ENCODE data around the gene LRRC8D. TPM values are rescaled to one million over a fixed set of nuclear protein-coding genes. Genes with fewer than 3 reads are reported as not detected.

The LRRC8D gene
- total RNA-seq, 1 donor from 2014 or later, result 33.9 TPM

DNA sequence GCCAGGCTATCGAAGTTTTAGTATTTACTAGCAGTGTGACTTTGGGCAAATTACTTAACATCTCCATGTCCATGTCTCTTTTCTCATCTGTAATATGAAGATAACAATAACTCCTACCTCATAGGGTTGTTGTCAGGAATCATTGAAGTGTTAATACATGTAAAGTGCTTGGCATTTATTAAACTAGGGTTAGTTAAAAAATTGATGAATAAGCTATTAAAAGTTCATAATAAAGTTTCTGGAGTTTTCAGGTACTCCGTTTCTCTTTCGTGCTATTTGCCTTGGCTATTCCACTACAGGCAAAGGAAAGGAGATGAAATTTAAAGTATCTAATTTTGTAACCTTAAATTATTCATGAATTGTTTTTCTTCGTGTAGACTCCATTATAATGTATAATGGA, 16.7 kb downstream of the LRRC8D start:
- Mint-ChIP-seq H3K27me3 (ENCODE audit: unreplicated experiment) (no peaks in the 10 kb centered on the region), H3K9me3 (ENCODE audit: unreplicated experiment) (no peaks in the 10 kb centered on the region), H3K4me3 (ENCODE audit: unreplicated experiment) (no peak overlapping the region), H3K27ac (ENCODE audit: unreplicated experiment) (peak overlapping the region; percentile 38), H3K4me1 (ENCODE audit: unreplicated experiment) (peaks cover 34% of the 10 kb centered on the region), H3K36me3 (ENCODE audit: low read depth, unreplicated experiment) (no peaks in the 10 kb centered on the region)
- DNase-seq (ENCODE audit: low spot score), result no peak
- TF ChIP-seq, protein P1, sequence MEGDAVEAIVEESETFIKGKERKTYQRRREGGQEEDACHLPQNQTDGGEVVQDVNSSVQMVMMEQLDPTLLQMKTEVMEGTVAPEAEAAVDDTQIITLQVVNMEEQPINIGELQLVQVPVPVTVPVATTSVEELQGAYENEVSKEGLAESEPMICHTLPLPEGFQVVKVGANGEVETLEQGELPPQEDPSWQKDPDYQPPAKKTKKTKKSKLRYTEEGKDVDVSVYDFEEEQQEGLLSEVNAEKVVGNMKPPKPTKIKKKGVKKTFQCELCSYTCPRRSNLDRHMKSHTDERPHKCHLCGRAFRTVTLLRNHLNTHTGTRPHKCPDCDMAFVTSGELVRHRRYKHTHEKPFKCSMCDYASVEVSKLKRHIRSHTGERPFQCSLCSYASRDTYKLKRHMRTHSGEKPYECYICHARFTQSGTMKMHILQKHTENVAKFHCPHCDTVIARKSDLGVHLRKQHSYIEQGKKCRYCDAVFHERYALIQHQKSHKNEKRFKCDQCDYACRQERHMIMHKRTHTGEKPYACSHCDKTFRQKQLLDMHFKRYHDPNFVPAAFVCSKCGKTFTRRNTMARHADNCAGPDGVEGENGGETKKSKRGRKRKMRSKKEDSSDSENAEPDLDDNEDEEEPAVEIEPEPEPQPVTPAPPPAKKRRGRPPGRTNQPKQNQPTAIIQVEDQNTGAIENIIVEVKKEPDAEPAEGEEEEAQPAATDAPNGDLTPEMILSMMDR (IDR thresholded peaks at IDR 0.05; ENCODE audit: unreplicated experiment), result no peak

DNA sequence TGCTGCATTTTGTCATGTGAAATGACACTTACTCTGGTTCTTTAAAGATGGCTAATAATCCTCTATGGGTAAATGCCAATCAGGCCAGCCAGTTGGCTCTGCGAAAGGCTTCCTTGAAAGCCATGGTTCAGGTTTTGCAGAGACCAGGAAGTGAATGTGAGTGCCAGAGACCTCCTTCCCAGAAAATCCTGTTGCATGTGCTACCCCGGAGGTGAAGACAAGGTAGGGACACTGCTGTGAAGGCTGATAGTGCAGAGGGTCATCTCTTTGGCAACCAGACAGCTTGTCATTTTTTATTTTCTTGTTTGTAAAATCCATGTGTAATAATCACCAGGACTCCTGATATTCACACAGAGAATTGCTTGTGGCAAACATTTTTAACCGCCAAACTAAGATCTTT, 18.7 kb downstream of the LRRC8D start:
- Mint-ChIP-seq H3K4me3 (ENCODE audit: unreplicated experiment) (no peak overlapping the region), H3K36me3 (ENCODE audit: low read depth, unreplicated experiment) (no peaks in the 10 kb centered on the region), H3K27ac (ENCODE audit: unreplicated experiment) (no peak overlapping the region), H3K9me3 (ENCODE audit: unreplicated experiment) (no peaks in the 10 kb centered on the region), H3K4me1 (ENCODE audit: unreplicated experiment) (peaks cover 39% of the 10 kb centered on the region), H3K27me3 (ENCODE audit: unreplicated experiment) (peaks cover under 1% of the 10 kb centered on the region)
- DNase-seq (ENCODE audit: low spot score), result no peak
- TF ChIP-seq, protein P1 (IDR thresholded peaks at IDR 0.05; ENCODE audit: unreplicated experiment), result no peak

DNA sequence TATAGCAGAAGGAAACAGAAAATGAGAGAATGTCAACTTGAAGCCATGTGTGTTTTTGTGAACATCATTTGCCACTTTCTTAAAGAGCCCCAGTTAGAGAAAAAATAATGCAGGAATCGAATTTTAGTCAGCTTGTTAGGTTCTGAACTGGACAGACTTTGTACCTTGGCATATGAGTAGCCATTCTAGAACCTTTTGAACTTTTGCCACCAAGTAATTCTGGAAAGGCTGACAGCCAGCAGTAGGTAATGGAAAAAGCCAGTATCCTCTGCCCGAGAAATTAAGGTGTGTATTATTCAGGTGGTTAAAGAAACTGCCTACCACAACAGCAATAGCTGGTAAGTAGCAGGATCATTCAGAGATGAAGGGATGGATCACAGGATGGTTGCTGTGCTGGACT, 20.7 kb downstream of the LRRC8D start:
- H3K36me3 Mint-ChIP-seq (ENCODE audit: low read depth, unreplicated experiment), result peaks cover 7% of the 10 kb centered on the region
- no peak overlapping the region for H3K4me3 Mint-ChIP-seq (ENCODE audit: unreplicated experiment)
- DNase-seq (ENCODE audit: low spot score), result no peak
- no peak overlapping the region for H3K27ac Mint-ChIP-seq (ENCODE audit: unreplicated experiment)
- H3K9me3 Mint-ChIP-seq (ENCODE audit: unreplicated experiment), result no peaks in the 10 kb centered on the region
- peaks cover 2% of the 10 kb centered on the region for H3K27me3 Mint-ChIP-seq (ENCODE audit: unreplicated experiment)
- TF ChIP-seq, protein P1 (IDR thresholded peaks at IDR 0.05; ENCODE audit: unreplicated experiment), result no peak
- peaks cover 29% of the 10 kb centered on the region for H3K4me1 Mint-ChIP-seq (ENCODE audit: unreplicated experiment)

DNA sequence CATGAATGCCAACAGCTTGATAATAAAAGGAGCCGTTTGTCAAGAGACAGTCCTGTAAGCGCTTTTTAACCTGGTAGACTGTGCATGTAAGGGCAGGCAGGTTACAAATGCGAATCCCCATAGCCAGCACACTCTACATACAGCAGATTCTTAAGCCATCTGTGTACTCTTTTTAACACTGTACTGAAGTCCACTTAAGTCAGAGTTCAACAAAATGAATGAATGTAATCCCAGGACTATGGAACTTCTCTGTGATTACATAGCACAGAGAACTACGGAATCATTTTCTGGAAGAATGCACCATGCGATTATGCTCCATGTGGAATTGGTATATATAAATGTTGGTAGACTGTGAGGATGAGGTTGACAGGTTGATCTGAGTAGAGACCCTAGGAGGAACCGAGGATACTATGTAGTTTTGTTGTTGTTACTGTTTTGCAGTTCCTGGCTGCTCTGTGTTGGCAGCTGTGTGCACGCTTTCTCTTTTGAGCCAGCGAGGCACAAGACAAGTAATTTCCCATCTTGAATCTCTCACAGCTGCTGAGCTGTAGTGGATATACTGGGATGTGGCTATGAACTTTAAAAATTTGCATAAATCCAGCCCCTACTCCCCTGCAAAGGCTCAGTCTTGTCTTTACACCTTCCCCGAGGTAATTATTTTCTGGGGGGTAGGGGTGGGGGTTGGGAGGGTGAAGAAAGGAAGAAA, 21.9 kb downstream of the LRRC8D start:
- Mint-ChIP-seq H3K27me3 (ENCODE audit: unreplicated experiment) (peaks cover 2% of the 10 kb centered on the region), H3K4me1 (ENCODE audit: unreplicated experiment) (peaks cover 23% of the 10 kb centered on the region), H3K36me3 (ENCODE audit: low read depth, unreplicated experiment) (peaks cover 7% of the 10 kb centered on the region), H3K9me3 (ENCODE audit: unreplicated experiment) (no peaks in the 10 kb centered on the region), H3K27ac (ENCODE audit: unreplicated experiment) (peak overlapping the region; percentile 78), H3K4me3 (ENCODE audit: unreplicated experiment) (peak overlapping the region; percentile 72)
- TF ChIP-seq, protein P1 (IDR thresholded peaks at IDR 0.05; ENCODE audit: unreplicated experiment), result no peak
- DNase-seq (ENCODE audit: low spot score), result no peak

DNA sequence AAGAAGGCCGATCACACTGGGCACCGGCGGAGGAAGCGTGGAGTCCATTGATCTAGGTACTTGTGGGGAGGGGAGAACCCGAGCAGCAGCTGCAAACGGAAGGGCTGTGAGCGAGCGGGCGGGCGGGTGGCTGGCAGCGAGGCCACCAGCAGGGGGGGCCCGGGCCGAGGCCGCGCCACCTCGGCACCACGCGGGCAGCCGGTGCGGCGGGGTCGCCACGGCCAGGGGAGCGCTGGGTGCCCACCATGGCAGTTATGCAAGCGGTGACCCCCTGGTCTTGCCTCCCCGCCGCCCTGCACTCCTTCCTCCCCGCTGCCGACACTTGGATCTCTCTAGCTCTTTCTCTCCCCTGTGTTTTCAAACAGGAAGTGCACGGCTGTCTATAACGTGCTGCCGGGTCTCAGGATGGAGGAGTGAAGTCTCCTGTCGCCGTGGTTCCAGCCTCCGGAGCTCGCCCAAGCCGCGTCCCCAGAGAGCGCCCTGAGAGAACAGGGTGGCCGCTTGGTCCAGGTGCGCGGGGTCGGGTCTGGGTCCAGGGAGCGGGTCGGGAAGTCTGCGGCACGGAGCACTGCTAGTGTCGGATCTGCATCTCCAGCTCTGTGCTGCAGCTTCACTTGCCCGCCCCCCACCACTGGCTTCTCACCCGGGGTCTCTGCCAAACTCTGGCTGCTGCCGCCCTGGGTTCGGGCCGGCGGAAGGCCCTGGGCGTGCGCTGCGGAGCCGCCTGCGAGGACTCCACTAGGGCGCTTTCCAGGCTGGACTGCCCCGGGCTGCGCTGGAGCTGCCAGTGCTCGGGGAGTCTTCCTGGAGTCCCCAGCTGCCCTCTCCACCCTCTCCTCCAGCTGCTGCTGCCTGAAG, 22.7 kb downstream of the LRRC8D start:
- H3K4me1 Mint-ChIP-seq (ENCODE audit: unreplicated experiment), result peaks cover 23% of the 10 kb centered on the region
- no peaks in the 10 kb centered on the region for H3K9me3 Mint-ChIP-seq (ENCODE audit: unreplicated experiment)
- peaks cover 7% of the 10 kb centered on the region for H3K36me3 Mint-ChIP-seq (ENCODE audit: low read depth, unreplicated experiment)

More for the DNA sequence above, 22.7 kb downstream of the LRRC8D start:
- H3K27ac Mint-ChIP-seq (ENCODE audit: unreplicated experiment), result peak overlapping the region; percentile 78
- peaks cover 2% of the 10 kb centered on the region for H3K27me3 Mint-ChIP-seq (ENCODE audit: unreplicated experiment)
- H3K4me3 Mint-ChIP-seq (ENCODE audit: unreplicated experiment), result peak overlapping the region; percentile 90
- DNase-seq (ENCODE audit: low spot score), result peak; percentile 80
- TF ChIP-seq, protein P1 (IDR thresholded peaks at IDR 0.05; ENCODE audit: unreplicated experiment), result peak; percentile 75

Data from endothelial cell (in vitro differentiated cells).